Astrocyte (in vitro differentiated cells and primary cell): ENCODE results near the gene VSTM5.

ENCODE experiments used
- CTCF ChIP-seq: IDR thresholded peaks from 2 replicates; pipeline ENCODE4 v1.5.1; 2011; ENCODE audit warnings: low read depth, mild to moderate bottlenecking, inconsistent platforms, low read length, moderate library complexity; ENCODE audit not compliant: insufficient read depth
- EZH2 ChIP-seq: IDR thresholded peaks from 2 replicates; pipeline ENCODE4 v1.6.1; 2012; ENCODE audit warnings: mild to moderate bottlenecking, low read length, inconsistent platforms; ENCODE audit not compliant: insufficient read depth

GRCh38 chr11:93823210-93823609 is 27.2 kb downstream of the VSTM5 start:
- TF ChIP-seq CTCF (no peak), EZH2 (no peak)
